GM15510 (cell line): ENCODE results near the gene PRDX4.

ENCODE experiments used
- POLR2A ChIP-seq: IDR thresholded peaks from 3 replicates; pipeline ENCODE4 v1.6.1; 2011; ENCODE audit warnings: borderline replicate concordance; ENCODE audit not compliant: insufficient read length; ENCODE audit errors: extremely low read depth

The PRDX4 gene

GRCh38 chrX:23662187-23662586, 5.1 kb upstream of the PRDX4 start:
- TF ChIP-seq POLR2A, result no peak

DNA sequence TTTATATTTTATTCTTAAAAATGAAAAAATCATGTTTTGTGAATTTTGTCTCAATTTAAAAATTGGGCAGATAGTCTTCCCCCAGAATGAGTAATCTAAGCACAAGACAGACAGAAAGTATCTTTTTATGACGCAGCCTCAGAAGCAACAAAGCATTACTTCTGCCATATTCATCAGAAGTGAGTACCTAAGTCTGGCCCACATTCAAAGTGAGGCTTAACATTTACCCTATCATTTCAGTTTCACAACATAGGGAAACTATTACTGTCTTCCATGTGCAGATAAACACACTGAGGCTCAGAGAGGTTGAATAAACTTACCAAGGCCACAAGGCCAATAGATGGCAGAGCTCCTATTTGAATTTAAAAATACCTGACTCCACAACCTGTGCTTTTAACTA, 4.4 kb upstream of the PRDX4 start:
- TF ChIP-seq POLR2A, result no peak

DNA sequence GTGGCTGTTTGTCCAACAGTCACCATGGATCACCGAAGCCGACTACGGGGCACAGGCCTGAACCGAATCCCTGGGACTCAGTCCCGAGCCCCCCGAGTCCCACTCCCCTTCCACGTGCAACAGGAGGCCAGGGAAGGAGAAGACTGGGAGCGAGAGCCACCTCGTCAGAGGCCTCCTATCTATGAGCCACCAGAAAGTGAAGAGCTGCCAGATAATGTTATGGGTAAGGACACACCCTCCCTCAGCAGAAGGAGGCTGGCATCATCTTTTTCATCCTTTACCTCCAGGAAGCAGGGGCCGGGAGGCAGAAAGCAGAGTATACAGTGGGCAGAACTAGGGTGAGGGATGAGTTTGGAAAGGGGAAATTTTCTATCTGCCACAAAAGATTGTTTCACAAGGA, 2.8 kb upstream of the PRDX4 start:
- TF ChIP-seq POLR2A, result no peak

GRCh38 chrX:23666282-23666681, 1.0 kb upstream of the PRDX4 start:
- no peak for TF ChIP-seq POLR2A

DNA sequence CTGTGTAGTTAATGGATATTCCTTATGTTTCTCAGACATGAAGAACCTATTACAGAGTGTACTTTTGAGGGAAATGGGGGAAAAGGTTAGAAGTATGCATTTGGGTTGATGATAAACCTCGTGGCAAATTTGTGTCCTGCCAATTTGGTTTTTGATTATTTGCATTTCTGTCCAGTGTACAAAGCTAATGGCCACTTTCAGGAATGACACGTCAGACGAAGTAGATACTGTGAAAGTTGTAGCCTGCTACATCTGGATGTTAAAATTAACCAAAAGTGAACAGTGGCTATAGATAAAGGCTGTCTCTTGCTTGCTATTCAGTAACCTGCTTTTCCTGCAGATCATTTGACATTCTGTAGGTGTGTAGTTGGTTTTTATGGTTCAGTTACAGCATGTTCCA, 1.0 kb downstream of the PRDX4 start:
- TF ChIP-seq POLR2A, result no peak

DNA sequence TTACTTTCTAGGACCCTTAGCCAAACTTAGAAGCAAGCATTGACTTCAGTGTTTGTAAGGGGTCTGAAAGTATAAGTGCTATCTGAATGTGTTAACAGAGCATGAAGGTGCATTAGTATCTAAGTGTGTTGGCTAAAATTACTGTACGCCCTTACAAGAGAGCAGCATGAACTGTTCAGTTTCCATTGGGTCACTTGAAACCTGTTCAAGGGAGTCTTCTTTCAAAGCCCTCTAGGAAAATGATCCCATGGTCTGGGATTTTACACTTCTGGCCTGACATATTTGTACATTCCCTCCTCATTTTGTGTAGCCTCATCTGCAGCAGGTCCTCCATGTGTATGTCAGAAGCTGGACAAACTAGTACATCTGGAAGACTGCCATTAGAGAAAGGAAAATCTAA, 3.2 kb downstream of the PRDX4 start:
- no peak for TF ChIP-seq POLR2A

DNA sequence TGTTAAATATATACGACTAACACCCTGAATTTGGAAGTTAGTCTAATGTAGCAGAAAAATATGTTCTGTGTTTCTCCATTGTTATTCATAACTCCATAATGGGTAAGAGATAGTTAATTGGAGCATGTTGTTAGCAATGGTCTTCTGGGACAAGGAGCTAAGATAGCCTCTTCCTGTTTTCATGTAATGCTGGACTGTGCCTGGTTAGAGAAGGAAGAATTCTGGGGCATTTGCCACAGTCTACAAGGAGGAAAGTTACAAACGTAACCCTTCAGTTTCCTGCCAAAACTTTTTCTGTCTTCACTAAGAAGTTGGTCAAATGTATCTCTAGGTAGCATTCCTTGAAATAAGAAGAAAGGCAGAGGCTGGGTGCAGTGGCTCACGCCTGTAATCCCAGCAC, 5.8 kb downstream of the PRDX4 start:
- no peak for TF ChIP-seq POLR2A

- no peak for TF ChIP-seq POLR2A
Measured at GRCh38 chrX:23692166-23692565, 24.9 kb downstream of the PRDX4 start.

DNA sequence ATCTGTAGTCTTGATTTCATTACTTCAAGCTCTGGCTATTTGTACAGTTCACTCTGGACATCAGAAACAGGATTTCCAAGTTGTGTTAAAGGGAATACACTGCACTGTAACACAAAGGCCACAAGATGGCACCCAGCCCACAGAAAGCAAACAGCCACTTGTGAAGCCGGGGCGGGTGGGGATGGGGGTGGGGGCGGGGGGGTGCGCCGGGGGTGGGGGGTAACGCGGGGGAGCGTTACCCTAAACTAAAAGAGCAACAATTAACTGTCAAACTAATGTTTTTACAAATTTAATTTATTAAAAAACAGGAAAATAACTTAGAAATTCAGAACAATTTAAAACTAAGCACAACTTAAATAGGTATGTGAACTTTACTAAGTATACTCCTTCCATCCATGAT, 27.3 kb downstream of the PRDX4 start:
- TF ChIP-seq POLR2A, result no peak

GRCh38 chrX:23699636-23700194, 32.4 kb downstream of the PRDX4 start:
- TF ChIP-seq POLR2A, result no peak

DNA sequence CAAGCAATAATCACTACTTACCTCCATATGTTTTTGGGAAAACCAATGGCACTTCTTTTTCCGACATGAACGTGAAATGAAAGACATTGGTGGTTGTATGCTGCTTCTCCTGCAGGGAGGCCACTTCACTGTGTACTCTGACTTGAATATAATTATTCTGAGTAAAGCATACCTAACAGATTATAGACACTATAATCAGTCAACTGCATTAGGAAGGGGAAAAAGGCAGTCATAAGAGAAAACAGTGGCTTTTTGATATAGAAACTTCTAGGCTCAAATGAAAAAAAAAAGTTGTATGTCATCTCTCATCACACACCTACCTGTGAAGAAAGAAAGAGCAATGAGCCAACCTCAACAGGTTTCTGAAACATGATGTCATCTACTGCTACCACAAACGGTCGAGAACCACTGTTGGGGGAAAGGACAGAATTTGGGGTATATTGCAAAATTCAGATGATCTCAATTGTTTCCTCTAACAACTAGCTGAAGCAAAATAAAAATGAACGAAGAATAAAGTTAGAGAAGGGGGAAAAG, 37.4 kb downstream of the PRDX4 start:
- TF ChIP-seq POLR2A, result no peak

GRCh38 chrX:23705235-23705634, 37.9 kb downstream of the PRDX4 start:
- TF ChIP-seq POLR2A, result no peak

GRCh38 chrX:23720117-23720677, 52.9 kb downstream of the PRDX4 start:
- no peak for TF ChIP-seq POLR2A

GRCh38 chrX:23726191-23726590, 58.9 kb downstream of the PRDX4 start:
- no peak for TF ChIP-seq POLR2A

- TF ChIP-seq POLR2A, result no peak
Measured at GRCh38 chrX:23727206-23727605, 59.9 kb downstream of the PRDX4 start.

DNA sequence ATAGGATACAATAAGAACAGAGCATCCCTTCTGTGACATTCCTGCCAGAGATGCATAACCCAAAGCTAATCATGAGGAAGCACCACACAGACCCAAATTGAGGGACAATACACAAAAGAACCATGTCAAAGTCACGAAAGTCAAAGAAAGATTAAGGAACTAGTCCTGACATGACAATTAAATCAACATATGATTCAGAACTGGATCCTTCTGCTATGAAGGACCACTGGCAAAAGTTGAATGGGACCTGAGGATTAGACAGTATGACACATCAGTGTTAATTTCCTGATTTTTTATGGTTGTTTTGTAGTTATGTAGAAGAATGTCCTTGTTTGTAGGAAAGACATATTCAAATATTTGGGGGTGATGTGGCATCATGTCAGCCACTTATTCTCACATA, 61.9 kb downstream of the PRDX4 start:
- TF ChIP-seq POLR2A, result no peak
